MM.1S (cell line): ENCODE results near the gene TLR5.

Source experiments
- EZH2 ChIP-seq: fragments of 300-600 bp; sonication (generic); optimal IDR thresholded peaks from 2 replicates; pipeline ENCODE3; 2017; ENCODE audit warnings: low read depth, mild to moderate bottlenecking, antibody characterized with exemption, low read length, mixed read lengths
- EZH2phosphoT487 ChIP-seq: fragments of 300-600 bp; sonication (generic); IDR thresholded peaks from 2 replicates; pipeline ENCODE4 v1.6.1; 2018; ENCODE audit warnings: antibody characterized with exemption, low read length
- TF ChIP-seq, protein P1 (sequence below): fragments of 300-600 bp; sonication (generic); IDR thresholded peaks from 2 replicates; pipeline ENCODE4 v1.5.1; 2016; ENCODE audit warnings: antibody characterized with exemption, low read length, mixed read lengths

DNA sequence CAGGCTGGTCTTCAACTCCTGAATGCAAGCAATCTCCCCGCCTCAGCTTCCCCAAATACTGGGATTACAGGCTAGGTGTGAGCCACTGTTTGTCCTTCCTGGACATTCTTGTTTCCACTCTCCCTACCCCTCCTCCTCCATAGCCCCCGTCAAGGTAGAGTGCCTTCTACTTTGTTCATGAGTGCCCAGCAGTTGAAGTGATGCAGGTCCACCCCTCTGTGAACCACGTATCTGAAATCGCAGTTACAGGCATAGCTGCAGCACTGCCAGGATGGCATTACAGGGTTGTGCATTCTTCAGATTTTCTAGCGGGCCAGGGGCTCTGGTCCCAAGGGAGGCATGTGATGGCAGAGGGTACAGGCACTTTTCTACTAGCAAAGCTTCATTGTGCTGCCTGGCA lies 7.4 kb upstream of the TLR5 start:
- no peak for TF ChIP-seq EZH2
- TF ChIP-seq, protein P1, sequence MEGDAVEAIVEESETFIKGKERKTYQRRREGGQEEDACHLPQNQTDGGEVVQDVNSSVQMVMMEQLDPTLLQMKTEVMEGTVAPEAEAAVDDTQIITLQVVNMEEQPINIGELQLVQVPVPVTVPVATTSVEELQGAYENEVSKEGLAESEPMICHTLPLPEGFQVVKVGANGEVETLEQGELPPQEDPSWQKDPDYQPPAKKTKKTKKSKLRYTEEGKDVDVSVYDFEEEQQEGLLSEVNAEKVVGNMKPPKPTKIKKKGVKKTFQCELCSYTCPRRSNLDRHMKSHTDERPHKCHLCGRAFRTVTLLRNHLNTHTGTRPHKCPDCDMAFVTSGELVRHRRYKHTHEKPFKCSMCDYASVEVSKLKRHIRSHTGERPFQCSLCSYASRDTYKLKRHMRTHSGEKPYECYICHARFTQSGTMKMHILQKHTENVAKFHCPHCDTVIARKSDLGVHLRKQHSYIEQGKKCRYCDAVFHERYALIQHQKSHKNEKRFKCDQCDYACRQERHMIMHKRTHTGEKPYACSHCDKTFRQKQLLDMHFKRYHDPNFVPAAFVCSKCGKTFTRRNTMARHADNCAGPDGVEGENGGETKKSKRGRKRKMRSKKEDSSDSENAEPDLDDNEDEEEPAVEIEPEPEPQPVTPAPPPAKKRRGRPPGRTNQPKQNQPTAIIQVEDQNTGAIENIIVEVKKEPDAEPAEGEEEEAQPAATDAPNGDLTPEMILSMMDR = no peak
- TF ChIP-seq EZH2phosphoT487 = no peak
